Keratinocyte (primary cell): ENCODE measurements around the gene PLCL2.

Experiments used
- CTCF ChIP-seq, 3 experiments: IDR thresholded peaks in 1 of 3; conservative IDR thresholded peaks in 1 of 3; optimal IDR thresholded peaks in 1 of 3; 2 replicates in 2 of 3; 3 replicates in 1 of 3; pipeline versions ENCODE3 to v1.5.1; 2011; ENCODE audit warnings: low read length in 3 of 3, mild to moderate bottlenecking in 3 of 3, moderate library complexity in 2 of 3, control low read depth in 1 of 3, inconsistent platforms in 1 of 3; ENCODE audit not compliant: insufficient read depth in 2 of 3; ENCODE audit errors: extremely low read depth in 1 of 3
- EZH2 ChIP-seq: IDR thresholded peaks from one replicate; pipeline ENCODE4 v1.6.1; 2012; ENCODE audit warnings: inconsistent platforms, mild to moderate bottlenecking, low read length, moderate library complexity

GRCh38 chr3:17069754-17070153 is 185.0 kb downstream of the PLCL2 start:
- TF ChIP-seq CTCF (optimal IDR thresholded peaks at IDR 0.05 in 1 of 3, IDR thresholded peaks at IDR 0.05 in 1 of 3, conservative IDR thresholded peaks at IDR 0.05 in 1 of 3; ENCODE audit: extremely low read depth in 1 of 3, insufficient read depth in 2 of 3, low read length in 3 of 3) (no peak), EZH2 (no peak)
